B cell (primary cell): ENCODE measurements around the gene DNAJC7.

Experiments used
- CTCF ChIP-seq: fragments of 200-600 bp; IDR thresholded peaks from one replicate; pipeline ENCODE4 v1.8.0; 2022; ENCODE audit warnings: antibody characterized with exemption, mild to moderate bottlenecking
- EZH2 ChIP-seq: IDR thresholded peaks from 2 replicates; pipeline ENCODE4 v1.6.1; 2012; ENCODE audit warnings: borderline replicate concordance, low read depth, mild to moderate bottlenecking, moderate library complexity, low read length; ENCODE audit not compliant: insufficient read depth, poor library complexity, severe bottlenecking

GRCh38 chr17:42034059-42034458 lies 16.8 kb upstream of the DNAJC7 start:
- no peak for TF ChIP-seq EZH2
- TF ChIP-seq CTCF, result no peak
